CD14-positive monocyte (primary cell): ENCODE results near the gene IGF1R. TPM values are rescaled to one million over a fixed set of nuclear protein-coding genes. Genes with fewer than 3 reads are reported as not detected.

Experiments used
- DNase-seq, 3 donors: peaks; one replicate each; pipeline ENCODE4 v3.0.0-alpha.2; 2011 to 2022
- H2AFZ ChIP-seq: 2 replicates; pipeline ENCODE4 v1.6.0; 2012; ENCODE audit warnings: mild to moderate bottlenecking, low read depth, low read length, inconsistent platforms; ENCODE audit not compliant: insufficient read depth, poor library complexity, severe bottlenecking
- H3K27ac ChIP-seq, 2 donors: 1 replicate in 1 of 2; 2 replicates in 1 of 2; pipeline ENCODE4 v1.5.1; 2012 to 2013; ENCODE audit warnings: low read length in 2 of 2, control low read depth in 1 of 2, inconsistent platforms in 1 of 2, low read depth in 1 of 2, mild to moderate bottlenecking in 1 of 2
- H3K27me3 ChIP-seq, 2 donors: one replicate each; pipeline versions ENCODE4 v1.6.0 to v1.6.1; 2011 to 2013; ENCODE audit warnings: low read length in 2 of 2; ENCODE audit not compliant: control insufficient read depth in 2 of 2, insufficient read depth in 2 of 2
- H3K36me3 ChIP-seq, 2 donors: replicated peaks in 1 of 2; 1 replicate in 1 of 2; 2 replicates in 1 of 2; pipeline versions ENCODE4 v1.5.1 to v1.6.1; 2012 to 2013; ENCODE audit warnings: low read length in 2 of 2, control low read depth in 1 of 2, inconsistent platforms in 1 of 2, mild to moderate bottlenecking in 1 of 2; ENCODE audit not compliant: insufficient read depth in 2 of 2, control insufficient read depth in 1 of 2
- H3K4me1 ChIP-seq, 2 donors: 1 replicate in 1 of 2; 2 replicates in 1 of 2; pipeline versions ENCODE4 v1.5.1 to v1.6.1; 2012 to 2013; ENCODE audit warnings: low read length in 2 of 2, control low read depth in 1 of 2, inconsistent platforms in 1 of 2, mild to moderate bottlenecking in 1 of 2, moderate library complexity in 1 of 2; ENCODE audit not compliant: insufficient read depth in 2 of 2, control insufficient read depth in 1 of 2
- H3K4me2 ChIP-seq: replicated peaks from 2 replicates; pipeline ENCODE3; 2012; ENCODE audit warnings: low read length, moderate library complexity, mild to moderate bottlenecking; ENCODE audit not compliant: poor library complexity, severe bottlenecking; ENCODE audit errors: extremely low read depth
- H3K4me3 ChIP-seq, 3 experiments: fragments of 200-600 bp in 1 of 3; sonication (generic) in 1 of 3; replicated peaks in 1 of 3; 1 replicate in 2 of 3; 2 replicates in 1 of 3; pipeline ENCODE4 v1.5.1; 2011 to 2013; ENCODE audit warnings: low read length in 3 of 3, mild to moderate bottlenecking in 3 of 3, control low read depth in 2 of 3, low read depth in 2 of 3, inconsistent platforms in 1 of 3, moderate library complexity in 1 of 3
- H3K79me2 ChIP-seq: 2 replicates; pipeline ENCODE4 v1.6.0; 2012; ENCODE audit warnings: mild to moderate bottlenecking, control low read depth, inconsistent platforms, low read length, moderate library complexity; ENCODE audit not compliant: insufficient read depth
- H3K9ac ChIP-seq: 2 replicates; pipeline ENCODE4 v1.6.0; 2017; ENCODE audit warnings: low read length, mild to moderate bottlenecking; ENCODE audit not compliant: insufficient read depth, poor library complexity, severe bottlenecking
- H3K9me3 ChIP-seq, 2 donors: replicated peaks in 1 of 2; 1 replicate in 1 of 2; 2 replicates in 1 of 2; pipeline versions ENCODE4 v1.5.1 to v1.6.1; 2012 to 2013; ENCODE audit warnings: low read length in 2 of 2, control low read depth in 1 of 2; ENCODE audit not compliant: control insufficient read depth in 1 of 2, insufficient read depth in 1 of 2
- H4K20me1 ChIP-seq: 2 replicates; pipeline ENCODE4 v1.6.0; 2012; ENCODE audit warnings: mild to moderate bottlenecking, low read length, control low read depth, moderate library complexity; ENCODE audit not compliant: insufficient read depth
- H3K27ac Mint-ChIP-seq, 7 donors: one replicate each; pipeline ENCODE4 v1.8.0; 2020; ENCODE audit warnings: mild to moderate bottlenecking in 7 of 7, mixed read lengths in 7 of 7, moderate library complexity in 6 of 7, inconsistent platforms in 2 of 7
- H3K27me3 Mint-ChIP-seq, 3 donors: one replicate each; pipeline ENCODE4 v1.8.0; 2021 to 2022; ENCODE audit warnings: low read depth in 3 of 3, mild to moderate bottlenecking in 3 of 3, mixed read lengths in 3 of 3, moderate library complexity in 3 of 3, inconsistent platforms in 1 of 3
- H3K36me3 Mint-ChIP-seq, 2 donors: one replicate each; pipeline ENCODE4 v1.8.0; 2020; ENCODE audit warnings: mixed read lengths in 2 of 2, inconsistent platforms in 1 of 2, mild to moderate bottlenecking in 1 of 2
- H3K4me1 Mint-ChIP-seq: one replicate; pipeline ENCODE4 v1.8.0; 2020; ENCODE audit warnings: mild to moderate bottlenecking, mixed read lengths
- H3K4me3 Mint-ChIP-seq, 2 donors: one replicate each; pipeline ENCODE4 v1.8.0; 2020; ENCODE audit warnings: mild to moderate bottlenecking in 2 of 2, mixed read lengths in 2 of 2, moderate library complexity in 1 of 2
- H3K9me3 Mint-ChIP-seq, 7 donors: one replicate each; pipeline ENCODE4 v1.8.0; 2020 to 2022; ENCODE audit warnings: mixed read lengths in 7 of 7, mild to moderate bottlenecking in 6 of 7, moderate library complexity in 6 of 7, inconsistent platforms in 2 of 7
- CTCF ChIP-seq: fragments of 200-600 bp; IDR thresholded peaks from one replicate; pipeline ENCODE4 v1.8.0; 2022; ENCODE audit warnings: antibody characterized with exemption, mild to moderate bottlenecking
- WGBS: methylation state at CpG from one replicate; pipeline ENCODE4 v1.1.5; 2013; ENCODE audit warnings: missing lambda C conversion rate; ENCODE audit not compliant: insufficient coverage; 5-methylcytosine and 5-hydroxymethylcytosine counted together
- intact Hi-C, 2 donors: fragments of 100-400 bp; cut with micrococcal nuclease; formaldehyde crosslinking; loops; one replicate each; pipeline versions ENCODE4 v1.15.0 to v1.15.1; 2023
- polyA plus RNA-seq, 3 donors: library from polyadenylated mRNA; depleted of rRNA in 1 of 3; unstranded in 2 of 3; stranded (reverse) in 1 of 3; fragments of 300-500 nt in 2 of 3; fragments of >200 nt in 1 of 3; fragmentation: Illumina TruSeq in 2 of 3; gene quantifications; 1 replicate in 2 of 3; 2 replicates in 1 of 3; pipeline ENCODE4 v1.2.3, GENCODE V29; 2012 to 2021

IGF1R gene
- polyA plus RNA-seq, 3 donors = 0.35 to 4.9 (median 0.67) TPM

- TF ChIP-seq CTCF = no peak
- WGBS = 100% methylated on average over 3 of the region's 3 CpGs
- Mint-ChIP-seq H3K4me1 (peaks cover 13% of the 10 kb centered on the region), H3K4me3 (no peak overlapping the region), H3K27ac (no peak overlapping the region), H3K9me3 (no peaks in the 10 kb centered on the region), H3K36me3 (peaks cover 3 to 4% of the 10 kb centered on the region in 2 donors), H3K27me3 (no peaks in the 10 kb centered on the region)
- Histone ChIP-seq H4K20me1 (peaks cover 21% of the 10 kb centered on the region), H2AFZ (no peak overlapping the region), H3K9me3 (no peaks in the 10 kb centered on the region), H3K27me3 (no peaks in the 10 kb centered on the region), H3K4me1 (peaks cover 6 to 12% of the 10 kb centered on the region in 2 donors), H3K36me3 (no peaks in the 10 kb centered on the region), H3K4me2 (no peak overlapping the region), H3K9ac (no peak overlapping the region), H3K4me3 (no peak overlapping the region), H3K79me2 (peaks cover 75% of the 10 kb centered on the region), H3K27ac (no peak overlapping the region)
- intact Hi-C loops = no loop called here
- no peak for DNase-seq
Observed at GRCh38 chr15:98884894-98885293, 236.6 kb downstream of the IGF1R start.

GRCh38 chr15:98887976-98888375 is 239.6 kb downstream of the IGF1R start:
- Mint-ChIP-seq H3K27me3 (no peaks in the 10 kb centered on the region), H3K4me3 (no peak overlapping the region), H3K4me1 (peaks cover 2% of the 10 kb centered on the region), H3K27ac (peak overlapping the region in 1 of 7 donors; percentile 78), H3K36me3 (peaks cover 10 to 15% of the 10 kb centered on the region in 2 donors), H3K9me3 (no peaks in the 10 kb centered on the region)
- H3K36me3 ChIP-seq = peaks cover 5 to 13% of the 10 kb centered on the region in 2 donors
- no peaks in the 10 kb centered on the region for H3K9me3 ChIP-seq
- no peaks in the 10 kb centered on the region for H3K4me1 ChIP-seq
- no peak overlapping the region for H2AFZ ChIP-seq
- no peak for DNase-seq
- H3K27ac ChIP-seq = no peak overlapping the region
- H3K4me3 ChIP-seq = no peak overlapping the region
- no peaks in the 10 kb centered on the region for H3K27me3 ChIP-seq
- peaks cover 21% of the 10 kb centered on the region for H4K20me1 ChIP-seq
- peaks cover 64% of the 10 kb centered on the region for H3K79me2 ChIP-seq
- TF ChIP-seq CTCF = no peak
- intact Hi-C loops = no loop called here
- no peak overlapping the region for H3K4me2 ChIP-seq
- 97% methylated on average over 8 of the region's 8 CpGs for WGBS
- no peak overlapping the region for H3K9ac ChIP-seq
